Airway epithelial cell (primary cell): ENCODE results near the gene SLC35G1. TPM values are rescaled to one million over a fixed set of nuclear protein-coding genes. Genes with fewer than 3 reads are reported as not detected.

Source experiments
- total RNA-seq: library from RNA; depleted of rRNA; stranded (reverse); fragments of >200 nt; gene quantifications from 2 replicates; pipeline ENCODE4 v1.2.3, GENCODE V29; 2015

The SLC35G1 gene
- 2.7 and 3.6 TPM in 2 replicates for total RNA-seq

GRCh38 chr10:93893646-93894515, at the start of gene SLC35G1:
Gene SLC35G1, plus strand, starts transcription at chr10:93893978. Its CDS starts 56 bp downstream, at chr10:93894034.

Other genes with a start within 250 kb of the SLC35G1 start
- gene FRA10AC1, start 191.4 kb upstream of the SLC35G1 start, total RNA-seq = 4.3 and 4.5 TPM in 2 replicates
- gene LGI1, start 136.0 kb upstream of the SLC35G1 start, total RNA-seq = not detected in 2 replicates
- 1.6 and 2.3 TPM in 2 replicates for gene PLCE1, start 100.0 kb downstream of the SLC35G1 start, total RNA-seq